GM12878 (cell line): ENCODE measurements around the gene OSTN. TPM values are rescaled to one million over a fixed set of nuclear protein-coding genes. Genes with fewer than 3 reads are reported as not detected.

Source experiments
- ATAC-seq: fragments of 200-7000 bp; cut with Tn5 transposase; 3 replicates; pipeline ENCODE4 v1.9.1; 2020; ENCODE audit warnings: mild to moderate bottlenecking, moderate library complexity
- BruUV-seq: library from RNA; stranded (reverse); fragments of 400-500 nt; replicated peaks from 2 replicates; lab custom pipeline; 2021; lab: Mats Ljungman, UMichigan
- CTCF ChIA-PET: fragments of 300-600 bp; sonication (Branson Sonifier 250); formaldehyde crosslinking; extraction: SDS; loops from one replicate; lab custom pipeline; 2021; ENCODE audit warnings: inconsistent platforms; lab: Yijun Ruan, JAX
- POLR2A ChIA-PET: fragments of 350-600 bp; formaldehyde crosslinking; extraction: SDS; loops from one replicate; lab custom pipeline; 2021; ENCODE audit warnings: inconsistent platforms; lab: Charles Lee
- RAD21 ChIA-PET: fragments of 300-600 bp; sonication (Branson Sonifier 250); formaldehyde crosslinking; loops from one replicate; lab custom pipeline; 2023; ENCODE audit warnings: antibody characterized with exemption; ENCODE audit not compliant: unreplicated experiment; lab: Charles Lee
- SMC1A ChIA-PET: fragments of 300-600 bp; sonication (Branson Sonifier 250); formaldehyde crosslinking; loops from one replicate; lab custom pipeline; 2023; ENCODE audit not compliant: unreplicated experiment, uncharacterized antibody; lab: Charles Lee
- DNase-seq: peaks from one replicate; pipeline ENCODE4 v3.0.0-alpha.2; 2011; ENCODE audit warnings: low read depth, low spot score
- FAIRE-seq: peaks from 3 replicates; lab custom pipeline; 2011; peaks lifted over from hg19 to GRCh38; lab: Jason Lieb, UNC
- H2AFZ ChIP-seq: 2 replicates; pipeline ENCODE4 v1.6.0; 2011; ENCODE audit warnings: low read depth, low read length, control low read depth; ENCODE audit not compliant: control insufficient read depth
- H3K27ac ChIP-seq: 2 replicates; pipeline ENCODE4 v1.5.1; 2011; ENCODE audit warnings: control low read depth; ENCODE audit not compliant: control insufficient read depth, insufficient read depth
- H3K27me3 ChIP-seq, 2 experiments: replicated peaks in 1 of 2; 2 replicates each; pipeline versions ENCODE4 v1.6.0 to v1.6.1; 2011; ENCODE audit warnings: low read length in 1 of 2; ENCODE audit not compliant: control insufficient read depth in 2 of 2, insufficient read depth in 2 of 2
- H3K36me3 ChIP-seq, 2 experiments: 2 replicates each; pipeline ENCODE4 v1.5.1; 2011; ENCODE audit warnings: low read length in 1 of 2; ENCODE audit not compliant: control insufficient read depth in 2 of 2, insufficient read depth in 2 of 2
- H3K4me1 ChIP-seq: 2 replicates; pipeline ENCODE4 v1.6.1; 2011; ENCODE audit warnings: mild to moderate bottlenecking, low read length, moderate library complexity, mixed read lengths; ENCODE audit not compliant: control insufficient read depth, insufficient read depth
- H3K4me2 ChIP-seq: 2 replicates; pipeline ENCODE4 v1.6.0; 2011; ENCODE audit warnings: control low read depth; ENCODE audit not compliant: control insufficient read depth, insufficient read depth
- H3K4me3 ChIP-seq: fragments of 200-600 bp; sonication (generic); 2 replicates; pipeline ENCODE4 v1.5.1; 2016
- H3K79me2 ChIP-seq: 2 replicates; pipeline ENCODE4 v1.6.0; 2011; ENCODE audit warnings: low read length; ENCODE audit not compliant: control insufficient read depth, insufficient read depth
- H3K9ac ChIP-seq: 2 replicates; pipeline ENCODE4 v1.8.0; 2011; ENCODE audit warnings: low read length, control low read depth, mixed read lengths; ENCODE audit not compliant: control insufficient read depth, insufficient read depth
- H3K9me3 ChIP-seq: replicated peaks from 3 replicates; pipeline ENCODE4 v1.5.1; 2011; ENCODE audit warnings: mild to moderate bottlenecking, low read length; ENCODE audit not compliant: control insufficient read depth, insufficient read depth
- H4K20me1 ChIP-seq: 2 replicates; pipeline ENCODE4 v1.6.0; 2011; ENCODE audit not compliant: control insufficient read depth, insufficient read depth
- CHD1 ChIP-seq: IDR thresholded peaks from 2 replicates; pipeline ENCODE4 v1.6.1; 2012; ENCODE audit warnings: low read depth, low read length, improper control_type of control experiment
- ESRRA ChIP-seq: IDR thresholded peaks from 2 replicates; pipeline ENCODE4 v1.6.1; 2012; ENCODE audit warnings: mild to moderate bottlenecking, low read length, improper control_type of control experiment
- FOXK2 ChIP-seq: fragments of 450-650 bp; IDR thresholded peaks from 2 replicates; pipeline ENCODE4 v1.6.1; 2017; ENCODE audit warnings: mild to moderate bottlenecking, moderate library complexity
- HCFC1 ChIP-seq: fragments of 150-350 bp; IDR thresholded peaks from 2 replicates; pipeline ENCODE4 v1.6.1; 2014; ENCODE audit warnings: low read length
- IKZF2 ChIP-seq, 2 experiments: fragments of 450-650 bp; IDR thresholded peaks; 2 replicates each; pipeline ENCODE4 v1.6.1; 2017; ENCODE audit warnings: mild to moderate bottlenecking in 2 of 2, moderate library complexity in 2 of 2
- MEF2B ChIP-seq: fragments of 450-650 bp; IDR thresholded peaks from 2 replicates; pipeline ENCODE4 v1.6.1; 2018; ENCODE audit warnings: mild to moderate bottlenecking, moderate library complexity; ENCODE audit not compliant: partially characterized antibody, poor library complexity, severe bottlenecking
- NFIC ChIP-seq: IDR thresholded peaks from 2 replicates; pipeline ENCODE4 v1.6.1; 2012; ENCODE audit warnings: low read depth, mild to moderate bottlenecking, inconsistent platforms, low read length, moderate library complexity
- NR2F1 ChIP-seq: fragments of 450-650 bp; conservative IDR thresholded peaks from 2 replicates; pipeline ENCODE4 v1.6.1; 2017; ENCODE audit warnings: mild to moderate bottlenecking
- POLR2AphosphoS5 ChIP-seq: IDR thresholded peaks from 2 replicates; pipeline ENCODE4 v1.6.1; 2011; ENCODE audit warnings: mild to moderate bottlenecking, low read length, inconsistent platforms
- SRF ChIP-seq, 2 experiments: IDR thresholded peaks; 2 replicates each; pipeline ENCODE4 v1.6.1; 2011; ENCODE audit warnings: low read depth in 2 of 2, low read length in 2 of 2, mild to moderate bottlenecking in 1 of 2, moderate library complexity in 1 of 2
- ZNF24 ChIP-seq: fragments of 450-650 bp; IDR thresholded peaks from 2 replicates; pipeline ENCODE4 v1.6.1; 2017; ENCODE audit warnings: antibody characterized with exemption, mild to moderate bottlenecking
- WGBS: methylation state at CpG from one replicate; pipeline ENCODE4 v1.1.6; 2016; ENCODE audit warnings: low lambda C conversion rate; ENCODE audit not compliant: insufficient replicate concordance, insufficient coverage; ENCODE audit errors: missing lambda C conversion rate; 5-methylcytosine and 5-hydroxymethylcytosine counted together
- in situ Hi-C: fragments of 300-500 bp; cut with MboI; formaldehyde crosslinking; loops from 9 replicates; pipeline ENCODE4 v1.14.3; 2018; ENCODE audit warnings: mixed read lengths
- intact Hi-C: fragments of 100-400 bp; cut with micrococcal nuclease; formaldehyde crosslinking; loops from one replicate; pipeline ENCODE4 v1.14.2; 2022; ENCODE audit not compliant: unreplicated experiment
- polyA plus RNA-seq, 11 experiments: library from polyadenylated mRNA; depleted of rRNA in 4 of 11; unstranded in 6 of 11; stranded (reverse) in 5 of 11; fragments of >200 nt; fragmentation: Nextera tagmentation in 4 of 11; fragmentation: Illumina TruSeq in 1 of 11; extraction: Ambion mirVana in 4 of 11; extraction: Trizol in 1 of 11; gene quantifications; 1 replicate in 1 of 11; 2 replicates in 10 of 11; pipeline versions ENCODE4 v1.2.1 to v1.2.3, GENCODE V29; 2011 to 2016; ENCODE audit warnings: inconsistent platforms in 2 of 11, missing spikeins in 2 of 11, low read depth in 1 of 11
- total RNA-seq, 4 experiments: library from RNA; depleted of rRNA in 3 of 4; stranded (reverse); fragments of >200 nt in 3 of 4; fragmentation: Illumina TruSeq in 1 of 4; extraction: Trizol in 1 of 4; gene quantifications; 2 replicates each; pipeline versions ENCODE4 v1.2.1 to v1.2.3, GENCODE V29; 2013 to 2021
- TF ChIP-seq, protein P1 (sequence below): fragments of 450-650 bp; IDR thresholded peaks from 2 replicates; pipeline ENCODE4 v1.6.1; 2017; ENCODE audit warnings: mild to moderate bottlenecking, moderate library complexity
- TF ChIP-seq, protein P2 (sequence below): fragments of 450-650 bp; IDR thresholded peaks from 2 replicates; pipeline ENCODE4 v1.6.1; 2016; ENCODE audit warnings: mild to moderate bottlenecking
- TF ChIP-seq, protein P3 (sequence below): fragments of 150-350 bp; IDR thresholded peaks from 2 replicates; pipeline ENCODE4 v1.6.1; 2016; ENCODE audit warnings: low read depth, low read length

Gene OSTN
- total and polyA plus RNA-seq, 10 of the 15 experiments (the other 5 are each of a cell fraction or from before 2014, with no cell fraction given) = 0.04 to 0.27 (median 0.06) TPM; not detected in 6

DNA sequence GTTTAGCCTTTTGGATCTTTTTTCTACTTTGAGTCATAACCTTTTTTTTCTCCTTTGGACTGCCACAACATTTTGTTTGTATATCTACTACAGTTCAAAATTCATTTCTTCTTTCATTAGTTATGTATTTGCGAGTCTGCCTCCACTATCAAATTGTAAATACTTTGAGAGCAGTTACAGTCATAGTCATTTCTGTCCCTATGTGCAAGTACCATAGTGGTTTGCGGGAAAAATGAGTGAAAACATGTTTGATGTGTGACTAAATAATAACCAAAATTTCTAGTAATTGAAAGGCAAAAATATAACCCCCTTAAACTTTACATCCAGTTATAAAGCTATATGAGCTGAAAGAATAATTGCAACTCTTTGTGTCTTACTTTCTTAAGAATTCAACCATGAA is 84.4 kb downstream of the OSTN start (continued):
- TF ChIP-seq, protein P1, sequence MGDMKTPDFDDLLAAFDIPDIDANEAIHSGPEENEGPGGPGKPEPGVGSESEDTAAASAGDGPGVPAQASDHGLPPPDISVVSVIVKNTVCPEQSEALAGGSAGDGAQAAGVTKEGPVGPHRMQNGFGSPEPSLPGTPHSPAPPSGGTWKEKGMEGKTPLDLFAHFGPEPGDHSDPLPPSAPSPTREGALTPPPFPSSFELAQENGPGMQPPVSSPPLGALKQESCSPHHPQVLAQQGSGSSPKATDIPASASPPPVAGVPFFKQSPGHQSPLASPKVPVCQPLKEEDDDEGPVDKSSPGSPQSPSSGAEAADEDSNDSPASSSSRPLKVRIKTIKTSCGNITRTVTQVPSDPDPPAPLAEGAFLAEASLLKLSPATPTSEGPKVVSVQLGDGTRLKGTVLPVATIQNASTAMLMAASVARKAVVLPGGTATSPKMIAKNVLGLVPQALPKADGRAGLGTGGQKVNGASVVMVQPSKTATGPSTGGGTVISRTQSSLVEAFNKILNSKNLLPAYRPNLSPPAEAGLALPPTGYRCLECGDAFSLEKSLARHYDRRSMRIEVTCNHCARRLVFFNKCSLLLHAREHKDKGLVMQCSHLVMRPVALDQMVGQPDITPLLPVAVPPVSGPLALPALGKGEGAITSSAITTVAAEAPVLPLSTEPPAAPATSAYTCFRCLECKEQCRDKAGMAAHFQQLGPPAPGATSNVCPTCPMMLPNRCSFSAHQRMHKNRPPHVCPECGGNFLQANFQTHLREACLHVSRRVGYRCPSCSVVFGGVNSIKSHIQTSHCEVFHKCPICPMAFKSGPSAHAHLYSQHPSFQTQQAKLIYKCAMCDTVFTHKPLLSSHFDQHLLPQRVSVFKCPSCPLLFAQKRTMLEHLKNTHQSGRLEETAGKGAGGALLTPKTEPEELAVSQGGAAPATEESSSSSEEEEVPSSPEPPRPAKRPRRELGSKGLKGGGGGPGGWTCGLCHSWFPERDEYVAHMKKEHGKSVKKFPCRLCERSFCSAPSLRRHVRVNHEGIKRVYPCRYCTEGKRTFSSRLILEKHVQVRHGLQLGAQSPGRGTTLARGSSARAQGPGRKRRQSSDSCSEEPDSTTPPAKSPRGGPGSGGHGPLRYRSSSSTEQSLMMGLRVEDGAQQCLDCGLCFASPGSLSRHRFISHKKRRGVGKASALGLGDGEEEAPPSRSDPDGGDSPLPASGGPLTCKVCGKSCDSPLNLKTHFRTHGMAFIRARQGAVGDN = no peak
- TF ChIP-seq POLR2AphosphoS5 (no peak), HCFC1 (no peak), CHD1 (no peak), SRF (IDR thresholded peaks at IDR 0.05; ENCODE audit: low read depth in 2 of 2, low read length in 2 of 2) (no peak), FOXK2 (no peak)
- TF ChIP-seq, all 136 proteins: peak for 12

DNA sequence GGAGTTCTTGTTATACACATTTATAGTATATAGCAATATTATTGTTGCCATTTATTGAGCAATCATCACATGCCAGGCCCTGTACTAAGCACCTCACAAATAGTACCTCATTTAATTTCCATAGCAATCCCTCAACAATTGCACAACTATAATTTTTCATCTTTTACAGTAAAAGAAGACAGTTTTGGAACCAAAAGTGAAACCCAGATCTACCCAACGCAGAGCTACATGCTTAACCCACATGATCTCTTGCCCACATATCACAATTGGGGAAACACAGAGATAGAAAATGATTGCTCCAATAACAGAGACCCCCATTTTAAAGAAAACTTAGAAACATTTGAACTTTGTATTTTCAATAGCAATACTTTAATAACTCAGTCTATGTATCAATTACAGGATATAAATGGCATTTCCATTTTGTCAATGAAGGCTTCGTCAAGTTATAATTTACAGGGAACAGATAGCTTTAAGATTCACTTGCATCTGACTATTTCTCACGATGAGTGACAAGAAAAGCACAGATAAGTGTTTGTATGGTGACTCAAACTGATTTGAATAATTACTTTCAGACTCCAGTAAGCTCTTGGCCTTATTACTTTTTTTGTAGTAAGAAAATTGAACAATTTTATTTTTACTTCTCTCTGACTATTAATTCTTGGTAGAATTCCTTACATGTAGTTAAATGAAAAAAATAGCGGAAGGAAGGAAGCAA is 91.4 kb downstream of the OSTN start:
- intact Hi-C loops (no loop called here), in situ Hi-C loops (no loop called here)
- BruUV-seq = no TSS peak
- ATAC-seq (peak; percentile 93), DNase-seq (no peak), FAIRE-seq (peak; percentile 95)
- Histone ChIP-seq H3K27me3 (no peaks in the 10 kb centered on the region), H3K9ac (0 out of 2 replicates have a peak overlapping the region, but pooled peaks have one; percentile 18), H4K20me1 (no peaks in the 10 kb centered on the region), H2AFZ (peak overlapping the region; percentile 76), H3K36me3 (no peaks in the 10 kb centered on the region), H3K9me3 (no peaks in the 10 kb centered on the region), H3K4me2 (peak overlapping the region; percentile 84), H3K4me3 (no peak overlapping the region), H3K4me1 (peaks cover 13% of the 10 kb centered on the region), H3K79me2 (no peaks in the 10 kb centered on the region), H3K27ac (peak overlapping the region; percentile 68)
- 21% methylated on average over 4 of the region's 4 CpGs for WGBS
- SMC1A ChIA-PET = interaction anchor here (0.5 to 12.4 kb wide), 18 partner anchors 7 to 629 kb away, joined by 3 to 375 read pairs (median 4); no protein-coding TSS in a partner anchor
- CTCF ChIA-PET = interaction anchor here (0.9 to 4.7 kb wide), 5 partner anchors 8 to 55 kb away, joined by 3 to 26 read pairs (median 3); no protein-coding TSS in a partner anchor
- POLR2A ChIA-PET = interaction anchor here (0.5 to 3.0 kb wide), 7 partner anchors 21 to 146 kb away, joined by 3 to 17 read pairs (median 4); no protein-coding TSS in a partner anchor
- RAD21 ChIA-PET = interaction anchor here (0.7 to 4.3 kb wide), 18 partner anchors 9 to 153 kb away, joined by 3 to 55 read pairs (median 5); partner anchors contain the start of genes CCDC50 and UTS2B
- peak; percentile 24; the same call in 1 of the 2 replicates for TF ChIP-seq NFIC
- no peak for TF ChIP-seq ESRRA
- TF ChIP-seq ZNF24 = no peak
- TF ChIP-seq IKZF2 (IDR thresholded peaks at IDR 0.05) = no peak; a peak in 1 of 4 replicates
- TF ChIP-seq, protein P2, sequence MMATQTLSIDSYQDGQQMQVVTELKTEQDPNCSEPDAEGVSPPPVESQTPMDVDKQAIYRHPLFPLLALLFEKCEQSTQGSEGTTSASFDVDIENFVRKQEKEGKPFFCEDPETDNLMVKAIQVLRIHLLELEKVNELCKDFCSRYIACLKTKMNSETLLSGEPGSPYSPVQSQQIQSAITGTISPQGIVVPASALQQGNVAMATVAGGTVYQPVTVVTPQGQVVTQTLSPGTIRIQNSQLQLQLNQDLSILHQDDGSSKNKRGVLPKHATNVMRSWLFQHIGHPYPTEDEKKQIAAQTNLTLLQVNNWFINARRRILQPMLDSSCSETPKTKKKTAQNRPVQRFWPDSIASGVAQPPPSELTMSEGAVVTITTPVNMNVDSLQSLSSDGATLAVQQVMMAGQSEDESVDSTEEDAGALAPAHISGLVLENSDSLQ = peak; percentile 85
- TF ChIP-seq, protein P3, sequence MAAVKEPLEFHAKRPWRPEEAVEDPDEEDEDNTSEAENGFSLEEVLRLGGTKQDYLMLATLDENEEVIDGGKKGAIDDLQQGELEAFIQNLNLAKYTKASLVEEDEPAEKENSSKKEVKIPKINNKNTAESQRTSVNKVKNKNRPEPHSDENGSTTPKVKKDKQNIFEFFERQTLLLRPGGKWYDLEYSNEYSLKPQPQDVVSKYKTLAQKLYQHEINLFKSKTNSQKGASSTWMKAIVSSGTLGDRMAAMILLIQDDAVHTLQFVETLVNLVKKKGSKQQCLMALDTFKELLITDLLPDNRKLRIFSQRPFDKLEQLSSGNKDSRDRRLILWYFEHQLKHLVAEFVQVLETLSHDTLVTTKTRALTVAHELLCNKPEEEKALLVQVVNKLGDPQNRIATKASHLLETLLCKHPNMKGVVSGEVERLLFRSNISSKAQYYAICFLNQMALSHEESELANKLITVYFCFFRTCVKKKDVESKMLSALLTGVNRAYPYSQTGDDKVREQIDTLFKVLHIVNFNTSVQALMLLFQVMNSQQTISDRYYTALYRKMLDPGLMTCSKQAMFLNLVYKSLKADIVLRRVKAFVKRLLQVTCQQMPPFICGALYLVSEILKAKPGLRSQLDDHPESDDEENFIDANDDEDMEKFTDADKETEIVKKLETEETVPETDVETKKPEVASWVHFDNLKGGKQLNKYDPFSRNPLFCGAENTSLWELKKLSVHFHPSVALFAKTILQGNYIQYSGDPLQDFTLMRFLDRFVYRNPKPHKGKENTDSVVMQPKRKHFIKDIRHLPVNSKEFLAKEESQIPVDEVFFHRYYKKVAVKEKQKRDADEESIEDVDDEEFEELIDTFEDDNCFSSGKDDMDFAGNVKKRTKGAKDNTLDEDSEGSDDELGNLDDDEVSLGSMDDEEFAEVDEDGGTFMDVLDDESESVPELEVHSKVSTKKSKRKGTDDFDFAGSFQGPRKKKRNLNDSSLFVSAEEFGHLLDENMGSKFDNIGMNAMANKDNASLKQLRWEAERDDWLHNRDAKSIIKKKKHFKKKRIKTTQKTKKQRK = no peak
- TF ChIP-seq NR2F1 = no peak
- peak; percentile 10 for TF ChIP-seq MEF2B
